Activated B cell treated with CpG ODN at 0.5 μM for 24 hours (primary cell): ENCODE results near the gene ADAM12. TPM values are rescaled to one million over a fixed set of nuclear protein-coding genes. Genes with fewer than 3 reads are reported as not detected.
"Not testable (repeated sequence)": the region's sequence is repeated elsewhere in the genome, so short reads cannot be mapped to it uniquely, and the experiment has no call there.

Experiments used
- ATAC-seq: fragments of 200-7000 bp; cut with Tn5 transposase; one replicate; pipeline ENCODE4 v1.10.0; 2021; ENCODE audit warnings: low read depth, mild to moderate bottlenecking, moderate library complexity
- CTCF ChIA-PET: fragments of 350-600 bp; sonication (Branson Sonifier 250); formaldehyde crosslinking; loops from one replicate; lab custom pipeline; 2021; ENCODE audit warnings: antibody characterized with exemption; lab: Charles Lee
- POLR2A ChIA-PET: fragments of 350-600 bp; sonication (Branson Sonifier 250); formaldehyde crosslinking; loops from one replicate; lab custom pipeline; 2021; ENCODE audit warnings: antibody characterized with exemption; lab: Charles Lee
- DNase-seq: peaks from one replicate; pipeline ENCODE4 v3.0.0; 2022
- H3K27ac Mint-ChIP-seq: one replicate; pipeline ENCODE4 v1.8.0; 2020; ENCODE audit warnings: mixed read lengths
- H3K27me3 Mint-ChIP-seq: one replicate; pipeline ENCODE4 v1.8.0; 2021; ENCODE audit warnings: mixed read lengths
- H3K36me3 Mint-ChIP-seq: one replicate; pipeline ENCODE4 v1.8.0; 2021; ENCODE audit warnings: low read depth, mixed read lengths
- H3K4me1 Mint-ChIP-seq: one replicate; pipeline ENCODE4 v1.8.0; 2021; ENCODE audit warnings: mixed read lengths
- H3K4me3 Mint-ChIP-seq: one replicate; pipeline ENCODE4 v1.8.0; 2020; ENCODE audit warnings: mild to moderate bottlenecking, mixed read lengths
- H3K9me3 Mint-ChIP-seq: one replicate; pipeline ENCODE4 v1.8.0; 2020; ENCODE audit warnings: mixed read lengths
- intact Hi-C: fragments of 100-400 bp; cut with micrococcal nuclease; formaldehyde crosslinking; loops from one replicate; pipeline ENCODE4 v1.15.1; 2024
- total RNA-seq: library from RNA; stranded (reverse); gene quantifications from 2 replicates; pipeline ENCODE4 v1.2.3, GENCODE V29; 2022
- TF ChIP-seq, protein P1 (sequence below): fragments of 200-600 bp; IDR thresholded peaks from one replicate; pipeline ENCODE4 v1.8.0; 2022; ENCODE audit warnings: antibody characterized with exemption, mild to moderate bottlenecking

The ADAM12 gene
- total RNA-seq, 1 donor from 2014 or later = 0.84 TPM

DNA sequence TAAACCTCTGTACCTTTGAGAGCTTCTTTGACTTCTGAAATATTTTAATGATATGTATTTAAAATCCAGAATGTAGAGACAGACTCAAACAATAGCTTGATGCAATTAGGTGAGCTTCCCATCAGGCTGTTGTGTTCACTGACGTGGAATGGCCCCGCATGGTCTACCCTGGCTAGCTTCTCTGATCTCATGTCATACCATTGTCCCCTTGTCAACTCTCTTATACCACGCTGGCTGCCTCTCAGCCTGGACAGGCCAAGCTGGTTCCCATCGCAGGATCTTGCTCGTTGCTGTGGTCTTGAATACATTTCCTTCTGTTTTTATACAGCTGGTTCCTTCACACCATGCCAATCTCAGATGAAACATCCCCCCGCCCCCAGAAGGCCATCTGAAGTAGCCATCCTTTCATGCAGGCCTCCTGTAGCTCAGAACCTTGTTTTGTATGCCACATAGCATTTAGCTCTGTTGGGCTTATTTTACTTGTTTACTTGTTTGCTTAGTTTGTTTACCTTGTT is 407.7 kb downstream of the ADAM12 start:
- Mint-ChIP-seq H3K27me3 (peaks cover 11% of the 10 kb centered on the region), H3K27ac (no peak overlapping the region), H3K4me1 (peaks cover 26% of the 10 kb centered on the region), H3K9me3 (no peaks in the 10 kb centered on the region), H3K36me3 (no peaks in the 10 kb centered on the region), H3K4me3 (no peak overlapping the region)
- CTCF ChIA-PET = interaction anchor here (1.2 to 6.9 kb wide), 5 partner anchors 13 to 523 kb away, joined by 3 to 60 read pairs (median 4); no protein-coding TSS in a partner anchor
- intact Hi-C loops = loop anchor here (5.0 to 10.0 kb wide), 2 partner anchors 204 to 1872 kb away; no protein-coding TSS in a partner anchor
- DNase-seq = no peak
- TF ChIP-seq, protein P1, sequence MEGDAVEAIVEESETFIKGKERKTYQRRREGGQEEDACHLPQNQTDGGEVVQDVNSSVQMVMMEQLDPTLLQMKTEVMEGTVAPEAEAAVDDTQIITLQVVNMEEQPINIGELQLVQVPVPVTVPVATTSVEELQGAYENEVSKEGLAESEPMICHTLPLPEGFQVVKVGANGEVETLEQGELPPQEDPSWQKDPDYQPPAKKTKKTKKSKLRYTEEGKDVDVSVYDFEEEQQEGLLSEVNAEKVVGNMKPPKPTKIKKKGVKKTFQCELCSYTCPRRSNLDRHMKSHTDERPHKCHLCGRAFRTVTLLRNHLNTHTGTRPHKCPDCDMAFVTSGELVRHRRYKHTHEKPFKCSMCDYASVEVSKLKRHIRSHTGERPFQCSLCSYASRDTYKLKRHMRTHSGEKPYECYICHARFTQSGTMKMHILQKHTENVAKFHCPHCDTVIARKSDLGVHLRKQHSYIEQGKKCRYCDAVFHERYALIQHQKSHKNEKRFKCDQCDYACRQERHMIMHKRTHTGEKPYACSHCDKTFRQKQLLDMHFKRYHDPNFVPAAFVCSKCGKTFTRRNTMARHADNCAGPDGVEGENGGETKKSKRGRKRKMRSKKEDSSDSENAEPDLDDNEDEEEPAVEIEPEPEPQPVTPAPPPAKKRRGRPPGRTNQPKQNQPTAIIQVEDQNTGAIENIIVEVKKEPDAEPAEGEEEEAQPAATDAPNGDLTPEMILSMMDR = no peak
- no peak for ATAC-seq
- POLR2A ChIA-PET = no interaction called here

DNA sequence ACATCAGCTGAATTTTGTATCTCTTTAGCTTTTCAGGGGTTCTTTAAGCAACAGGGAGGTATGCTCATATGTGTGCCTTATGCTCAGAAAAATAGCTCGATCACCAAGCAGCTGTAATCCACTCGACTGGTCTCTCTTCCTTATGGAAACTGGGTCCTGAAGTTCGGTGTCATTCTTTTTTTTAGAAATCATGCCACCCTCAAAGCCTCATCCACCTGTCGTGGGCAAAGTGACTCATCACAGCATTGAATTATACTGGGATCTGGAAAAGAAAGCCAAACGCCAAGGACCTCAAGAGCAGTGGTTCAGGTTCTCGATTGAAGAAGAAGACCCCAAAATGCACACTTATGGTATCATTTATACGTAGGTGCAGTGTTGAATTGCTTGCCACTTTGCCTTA is 408.3 kb downstream of the ADAM12 start:
- H3K36me3 Mint-ChIP-seq = no peaks in the 10 kb centered on the region
- TF ChIP-seq, protein P1 = no peak
- peaks cover 23% of the 10 kb centered on the region for H3K4me1 Mint-ChIP-seq
- H3K27me3 Mint-ChIP-seq = peaks cover 11% of the 10 kb centered on the region
- no peak for ATAC-seq
- H3K27ac Mint-ChIP-seq = no peak overlapping the region
- H3K9me3 Mint-ChIP-seq = no peaks in the 10 kb centered on the region
- ChIA-PET CTCF (interaction anchor here (0.6 to 6.9 kb wide), 6 partner anchors 13 to 618 kb away, joined by 3 to 60 read pairs (median 4); no protein-coding TSS in a partner anchor), POLR2A (no interaction called here)
- no peak overlapping the region for H3K4me3 Mint-ChIP-seq
- DNase-seq = no peak
- intact Hi-C loops = loop anchor here (5.0 to 10.0 kb wide), 2 partner anchors 205 to 1872 kb away; no protein-coding TSS in a partner anchor

DNA sequence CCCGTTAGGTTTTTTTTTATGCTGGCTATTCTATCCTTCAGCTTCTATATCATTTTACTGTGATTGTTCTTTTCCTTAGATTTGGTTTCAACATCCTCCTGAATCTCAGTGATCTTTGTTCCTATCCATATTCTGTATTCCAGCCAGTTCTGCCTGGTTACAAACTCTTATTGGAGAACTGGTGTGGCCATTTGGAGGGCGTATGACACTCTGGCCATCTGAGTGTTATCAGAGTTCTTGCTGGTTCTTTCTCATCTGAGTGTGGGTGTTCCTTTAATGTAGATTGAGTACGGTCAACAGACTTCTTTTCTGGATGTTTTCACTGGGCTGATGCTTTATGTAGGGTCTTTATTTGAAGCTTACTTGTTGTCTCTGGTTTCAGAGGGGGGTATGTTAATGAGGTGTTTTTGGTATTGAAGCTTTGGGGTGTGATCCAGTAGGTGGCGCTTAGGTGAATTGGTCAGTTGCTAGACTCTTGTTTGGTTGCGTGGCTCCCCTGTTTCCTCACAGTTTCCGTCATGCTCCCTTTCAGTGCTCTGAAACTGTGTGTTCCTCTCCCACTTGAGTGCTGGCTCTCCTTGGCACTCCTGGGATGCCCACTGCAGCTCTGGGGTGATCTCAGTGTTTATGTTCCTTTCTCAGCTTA is 411.2 kb downstream of the ADAM12 start:
- peaks cover 2% of the 10 kb centered on the region for H3K4me1 Mint-ChIP-seq
- POLR2A ChIA-PET = no interaction called here

DNA sequence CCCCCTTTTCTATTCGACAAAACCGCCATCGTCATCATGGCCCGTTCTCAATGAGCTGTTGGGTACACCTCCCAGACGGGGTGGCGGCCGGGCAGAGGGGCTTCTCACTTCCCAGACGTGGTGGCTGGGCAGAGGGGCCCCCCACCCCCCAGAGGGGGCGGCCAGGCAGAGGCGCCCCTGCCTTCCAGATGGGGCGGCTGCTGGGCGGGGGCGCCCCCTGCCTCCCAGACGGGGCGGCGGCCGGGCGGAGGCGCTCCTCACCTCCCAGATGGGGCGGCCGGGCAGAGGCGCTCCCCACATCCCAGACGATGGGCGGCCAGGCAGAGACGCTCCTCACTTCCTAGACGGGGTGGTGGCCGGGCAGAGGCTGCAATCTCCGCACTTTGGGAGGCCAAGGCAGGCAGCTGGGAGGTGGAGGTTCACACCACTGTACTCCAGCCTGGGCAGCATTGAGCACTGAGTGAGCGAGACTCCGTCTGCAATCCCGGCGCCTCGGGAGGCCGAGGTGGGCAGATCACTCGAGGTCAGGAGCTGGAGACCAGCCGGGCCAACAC is 418.1 kb downstream of the ADAM12 start:
- H3K27ac Mint-ChIP-seq, H3K4me1 Mint-ChIP-seq, H3K36me3 Mint-ChIP-seq, H3K9me3 Mint-ChIP-seq, CTCF ChIA-PET, intact Hi-C loops, H3K4me3 Mint-ChIP-seq, DNase-seq, H3K27me3 Mint-ChIP-seq, POLR2A ChIA-PET, ATAC-seq: not testable (repeated sequence)

More for the DNA sequence above, 411.2 kb downstream of the ADAM12 start:
- H3K9me3 Mint-ChIP-seq = no peaks in the 10 kb centered on the region
- no peaks in the 10 kb centered on the region for H3K36me3 Mint-ChIP-seq
- CTCF ChIA-PET = interaction anchor here (0.6 to 2.7 kb wide), 4 partner anchors 114 to 527 kb away, joined by 3 to 12 read pairs (median 8); no protein-coding TSS in a partner anchor
- H3K27me3 Mint-ChIP-seq = peaks cover 10% of the 10 kb centered on the region
- intact Hi-C loops = loop anchor here (1.0 kb wide), 1 partner anchor 527 kb away; no protein-coding TSS in a partner anchor
- DNase-seq (no peak), ATAC-seq (no peak)
- TF ChIP-seq, protein P1 = no peak
- no peak overlapping the region for H3K4me3 Mint-ChIP-seq
- no peak overlapping the region for H3K27ac Mint-ChIP-seq

DNA sequence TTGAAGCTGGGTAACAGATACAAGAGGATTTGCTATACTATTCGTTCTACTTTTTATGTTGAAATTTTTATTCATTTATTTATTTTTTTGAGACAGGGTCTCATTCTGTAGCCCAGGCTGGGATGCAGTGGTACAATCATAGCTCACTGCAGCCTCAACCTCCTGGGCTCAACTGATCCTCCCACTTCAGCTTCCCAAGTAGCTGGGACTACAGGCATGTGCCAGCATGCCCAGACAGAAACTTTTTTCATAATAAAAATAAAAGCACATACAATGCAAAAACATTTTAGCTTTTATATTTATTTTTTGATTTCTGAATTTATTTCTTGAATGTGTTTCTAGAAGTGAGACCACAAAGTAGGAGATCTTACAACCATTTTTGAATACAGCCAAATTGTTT is 420.7 kb downstream of the ADAM12 start:
- Mint-ChIP-seq H3K4me3 (no peak overlapping the region), H3K36me3 (no peaks in the 10 kb centered on the region), H3K9me3 (peaks cover 3% of the 10 kb centered on the region), H3K4me1 (no peaks in the 10 kb centered on the region), H3K27me3 (peaks cover 4% of the 10 kb centered on the region), H3K27ac (no peak overlapping the region)
- ChIA-PET POLR2A (no interaction called here), CTCF (interaction anchor here (1.1 to 1.4 kb wide), 2 partner anchors 13 to 631 kb away, joined by 3 to 4 read pairs; no protein-coding TSS in a partner anchor)
- DNase-seq (no peak), ATAC-seq (no peak)
- TF ChIP-seq, protein P1 = no peak
- intact Hi-C loops = no loop called here
